ENCODE measurements around the gene NAA60. TPM values are rescaled to one million over a fixed set of nuclear protein-coding genes. Genes with fewer than 3 reads are reported as not detected.

The NAA60 gene
- total and polyA plus RNA-seq, 4 donors, result 11.3 to 41.3 (median 25.6) TPM

- no peaks in the 10 kb centered on the region for H3K27me3 ChIP-seq (ENCODE audit: control insufficient read depth in 4 of 4, insufficient read depth in 4 of 4, low read length in 3 of 4)
- DNase-seq (ENCODE audit: low spot score), result no peak
- WGBS, result 97% methylated on average over 12 of the region's 12 CpGs
- H3K36me3 ChIP-seq (ENCODE audit: control insufficient read depth in 4 of 4, insufficient read depth in 3 of 4, low read depth in 1 of 4, low read length in 3 of 4), result peaks cover 11 to 57% (median 54%) of the 10 kb centered on the region in 4 donors
- H3K27ac ChIP-seq (ENCODE audit: low read depth in 1 of 2, low read length in 2 of 2), result no peak overlapping the region
- TF ChIP-seq ATF3 (IDR thresholded peaks at IDR 0.05) (no peak), HNF4A (conservative IDR thresholded peaks at IDR 0.05) (no peak), EGR1 (IDR thresholded peaks at IDR 0.05; ENCODE audit: low read depth in 2 of 2) (no peak), YY1 (IDR thresholded peaks at IDR 0.05) (no peak), JUND (IDR thresholded peaks at IDR 0.05) (no peak), MAX (IDR thresholded peaks at IDR 0.05) (no peak), FOXA1 (IDR thresholded peaks at IDR 0.05) (no peak), RXRA (IDR thresholded peaks at IDR 0.05) (no peak), GABPA (IDR thresholded peaks at IDR 0.05 in 1 of 2, conservative IDR thresholded peaks at IDR 0.05 in 1 of 2) (no peak), FOXA2 (IDR thresholded peaks at IDR 0.05) (no peak)
- TF ChIP-seq, protein P1, sequence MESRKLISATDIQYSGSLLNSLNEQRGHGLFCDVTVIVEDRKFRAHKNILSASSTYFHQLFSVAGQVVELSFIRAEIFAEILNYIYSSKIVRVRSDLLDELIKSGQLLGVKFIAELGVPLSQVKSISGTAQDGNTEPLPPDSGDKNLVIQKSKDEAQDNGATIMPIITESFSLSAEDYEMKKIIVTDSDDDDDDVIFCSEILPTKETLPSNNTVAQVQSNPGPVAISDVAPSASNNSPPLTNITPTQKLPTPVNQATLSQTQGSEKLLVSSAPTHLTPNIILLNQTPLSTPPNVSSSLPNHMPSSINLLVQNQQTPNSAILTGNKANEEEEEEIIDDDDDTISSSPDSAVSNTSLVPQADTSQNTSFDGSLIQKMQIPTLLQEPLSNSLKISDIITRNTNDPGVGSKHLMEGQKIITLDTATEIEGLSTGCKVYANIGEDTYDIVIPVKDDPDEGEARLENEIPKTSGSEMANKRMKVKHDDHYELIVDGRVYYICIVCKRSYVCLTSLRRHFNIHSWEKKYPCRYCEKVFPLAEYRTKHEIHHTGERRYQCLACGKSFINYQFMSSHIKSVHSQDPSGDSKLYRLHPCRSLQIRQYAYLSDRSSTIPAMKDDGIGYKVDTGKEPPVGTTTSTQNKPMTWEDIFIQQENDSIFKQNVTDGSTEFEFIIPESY (IDR thresholded peaks at IDR 0.05), result no peak
- peak overlapping the region in 2 of 3 donors; percentile 73 to 78 for H3K4me3 ChIP-seq (ENCODE audit: low read depth in 1 of 3, low read length in 3 of 3)
- peaks cover 51 to 89% (median 73%) of the 10 kb centered on the region in 4 donors for H3K9me3 ChIP-seq (ENCODE audit: control insufficient read depth in 4 of 4, low read length in 3 of 4)
- H3K9ac ChIP-seq (ENCODE audit: low read depth in 1 of 2, low read length in 2 of 2), result no peak overlapping the region
- no peaks in the 10 kb centered on the region for H3K4me1 ChIP-seq (ENCODE audit: control insufficient read depth in 4 of 4, insufficient read depth in 4 of 4, low read length in 3 of 4)
Measured at GRCh38 chr16:3408561-3409197, 34.8 kb upstream of the NAA60 start.

DNA sequence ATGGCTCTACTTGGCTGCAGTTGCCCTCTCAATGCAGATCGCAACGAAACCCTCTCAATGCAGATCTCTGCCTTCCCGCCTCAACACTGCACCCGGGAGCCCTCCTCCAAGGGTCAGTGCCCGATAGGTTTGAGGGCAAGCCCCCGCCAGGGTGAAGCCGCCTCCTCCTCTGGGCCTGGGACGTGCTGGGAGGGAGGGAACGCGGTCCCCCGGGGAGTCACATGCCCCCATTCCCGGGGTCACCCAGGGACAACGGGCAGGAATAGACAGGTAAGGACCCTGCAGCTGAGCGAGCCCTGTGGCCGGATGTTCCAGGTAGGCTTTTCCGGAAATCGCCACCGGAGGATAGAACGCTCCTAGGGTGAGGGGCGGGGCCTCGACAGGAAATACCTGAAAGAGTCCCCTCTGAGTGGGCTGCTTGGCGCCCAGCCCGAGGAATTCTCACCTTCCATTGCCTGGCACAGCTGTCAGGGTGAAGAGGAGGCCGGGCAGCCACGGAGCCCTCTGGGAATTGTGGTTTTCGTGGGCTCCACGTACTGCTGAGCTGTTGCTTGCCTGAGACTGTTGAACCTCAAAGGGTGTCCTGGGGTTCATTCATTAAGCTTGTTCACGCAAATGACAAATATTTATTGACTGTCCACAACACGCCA, 29.6 kb upstream of the NAA60 start:
- Histone ChIP-seq H3K4me1 (ENCODE audit: control insufficient read depth in 4 of 4, insufficient read depth in 4 of 4, low read length in 3 of 4) (no peaks in the 10 kb centered on the region), H3K4me3 (ENCODE audit: low read depth in 1 of 3, low read length in 3 of 3) (peak overlapping the region in 2 of 3 donors; percentile 28 to 46), H3K27ac (ENCODE audit: low read depth in 1 of 2, low read length in 2 of 2) (no peak overlapping the region), H3K27me3 (ENCODE audit: control insufficient read depth in 4 of 4, insufficient read depth in 4 of 4, low read length in 3 of 4) (no peaks in the 10 kb centered on the region), H3K36me3 (ENCODE audit: control insufficient read depth in 4 of 4, insufficient read depth in 3 of 4, low read depth in 1 of 4, low read length in 3 of 4) (peaks cover 0 to 10% (median 4%) of the 10 kb centered on the region in 4 donors), H3K9ac (ENCODE audit: low read depth in 1 of 2, low read length in 2 of 2) (no peak overlapping the region), H3K9me3 (ENCODE audit: control insufficient read depth in 4 of 4, low read length in 3 of 4) (peaks cover 36 to 66% (median 48%) of the 10 kb centered on the region in 4 donors)
- TF ChIP-seq FOXA2 (IDR thresholded peaks at IDR 0.05) (no peak), TAF1 (conservative IDR thresholded peaks at IDR 0.05) (no peak), HNF4G (IDR thresholded peaks at IDR 0.05) (no peak), CTCF (IDR thresholded peaks at IDR 0.05; ENCODE audit: low read depth, low read length, missing input control) (no peak), RXRA (IDR thresholded peaks at IDR 0.05) (no peak), EGR1 (IDR thresholded peaks at IDR 0.05; ENCODE audit: low read depth in 2 of 2) (no peak), REST (IDR thresholded peaks at IDR 0.05) (no peak), SP1 (IDR thresholded peaks at IDR 0.05) (no peak), RAD21 (IDR thresholded peaks at IDR 0.05) (no peak), FOXA1 (IDR thresholded peaks at IDR 0.05) (no peak)
- TF ChIP-seq, protein P1 (IDR thresholded peaks at IDR 0.05), result no peak
- 42% methylated on average over 29 of the region's 29 CpGs for WGBS
- no peak for DNase-seq (ENCODE audit: low spot score)

Measured in liver (tissue), 9 donors.